Stimulated activated CD4-positive, alpha-beta T cell treated with anti-CD3 and anti-CD28 coated beads, TNF-alpha, amount 100 ng/mL, for 1 hour (primary cell): ENCODE results near the gene CTIF.

Experiments used
- DNase-seq, 3 donors: peaks; one replicate each; pipeline ENCODE4 v3.0.0-alpha.2; 2020; ENCODE audit warnings: low read depth in 3 of 3, low spot score in 1 of 3

Gene CTIF

DNA sequence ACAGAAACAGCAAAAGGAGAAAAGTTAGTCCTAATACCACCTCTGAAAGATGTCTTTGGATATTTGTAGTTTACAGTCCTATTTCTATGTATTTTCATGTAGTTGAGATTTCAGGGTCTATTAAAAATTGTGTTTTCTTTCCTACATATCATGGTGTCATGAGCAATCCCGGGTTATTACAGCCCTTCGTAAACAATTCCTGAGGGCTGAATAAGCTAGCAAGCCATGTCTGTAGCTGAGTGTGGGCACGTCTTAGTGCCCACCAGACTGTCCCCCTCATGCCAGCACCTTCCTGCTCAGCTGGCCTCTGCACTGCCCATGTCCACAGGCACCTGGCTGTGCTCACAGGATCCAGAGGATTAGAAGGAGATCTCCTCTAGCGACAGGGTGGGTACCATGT is 60.6 kb downstream of the CTIF start:
- DNase-seq = no peak

- DNase-seq = no peak
These were observed 61.2 kb downstream of the CTIF start for GRCh38 chr18:48600046-48600445.

- no peak for DNase-seq
These were observed 61.7 kb downstream of the CTIF start for GRCh38 chr18:48600456-48601090.

- DNase-seq = no peak
These were observed 62.5 kb downstream of the CTIF start for GRCh38 chr18:48601343-48601742.

GRCh38 chr18:48602759-48603390 is 64.0 kb downstream of the CTIF start:
- DNase-seq = no peak

DNA sequence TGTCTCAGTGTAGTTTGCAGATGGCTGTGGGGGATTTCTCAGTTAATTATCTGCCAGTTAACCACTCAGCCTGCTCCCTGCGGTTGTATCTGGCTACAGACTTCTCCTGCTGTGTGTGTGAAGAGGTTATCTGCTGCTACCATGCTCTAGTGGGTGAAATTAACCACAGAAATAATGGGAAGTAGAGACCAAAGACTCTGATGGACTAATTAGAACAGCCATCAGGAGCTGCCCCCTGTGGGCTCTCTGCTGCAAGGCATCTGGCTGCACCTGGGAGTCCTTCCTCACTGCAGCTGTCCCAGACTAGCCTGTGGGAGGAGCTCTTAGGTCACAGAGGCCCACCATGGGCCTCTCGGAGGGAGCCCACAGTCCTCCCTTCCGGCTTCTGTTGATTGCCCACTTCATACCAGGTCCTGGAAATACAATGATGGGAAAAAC is 66.6 kb downstream of the CTIF start:
- no peak for DNase-seq

GRCh38 chr18:48607056-48607984 is 68.5 kb downstream of the CTIF start:
- DNase-seq = no peak

DNA sequence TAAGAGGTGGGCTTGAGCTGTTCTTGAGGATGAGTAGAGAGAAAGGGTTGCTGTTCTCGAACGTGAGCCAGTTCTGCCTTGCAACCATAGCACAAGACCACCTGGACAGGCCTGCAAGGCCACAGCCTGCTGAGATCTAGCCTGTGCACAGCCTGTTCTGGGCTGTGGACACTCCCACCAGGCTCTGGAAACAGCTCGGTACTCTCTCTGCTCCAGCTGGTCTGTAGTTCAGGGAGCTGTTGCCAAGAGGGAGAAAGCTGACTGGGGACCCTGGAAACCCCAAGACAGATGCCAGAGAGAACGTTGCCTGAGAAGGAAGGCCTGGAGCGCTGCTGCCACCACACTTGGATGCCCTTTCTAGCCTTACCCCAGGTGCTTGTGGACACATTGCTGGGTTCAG is 69.8 kb downstream of the CTIF start:
- no peak for DNase-seq

- no peak for DNase-seq
These were observed 70.3 kb downstream of the CTIF start for GRCh38 chr18:48609114-48609513.

GRCh38 chr18:48609820-48610815 is 71.3 kb downstream of the CTIF start:
- no peak for DNase-seq

DNA sequence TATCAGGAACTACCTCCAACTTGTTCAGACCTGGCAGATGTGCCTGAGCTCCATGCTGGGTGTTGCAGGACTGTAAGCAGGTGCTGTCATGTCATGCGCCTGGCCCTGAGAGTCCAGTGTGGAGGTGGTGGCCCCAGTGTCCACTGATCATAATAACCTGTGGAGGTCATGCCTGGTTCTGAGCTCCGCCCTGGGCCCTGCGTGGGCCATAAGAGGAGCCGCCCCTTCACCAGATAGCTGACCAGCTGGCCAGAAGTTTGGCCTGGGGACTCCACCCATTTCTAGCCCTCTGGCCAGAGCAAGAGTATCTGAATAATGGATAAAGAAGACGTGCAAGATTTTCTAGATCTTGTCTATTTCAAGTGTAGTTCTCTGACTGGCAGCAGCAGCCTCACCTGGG is 72.4 kb downstream of the CTIF start:
- DNase-seq = no peak

DNA sequence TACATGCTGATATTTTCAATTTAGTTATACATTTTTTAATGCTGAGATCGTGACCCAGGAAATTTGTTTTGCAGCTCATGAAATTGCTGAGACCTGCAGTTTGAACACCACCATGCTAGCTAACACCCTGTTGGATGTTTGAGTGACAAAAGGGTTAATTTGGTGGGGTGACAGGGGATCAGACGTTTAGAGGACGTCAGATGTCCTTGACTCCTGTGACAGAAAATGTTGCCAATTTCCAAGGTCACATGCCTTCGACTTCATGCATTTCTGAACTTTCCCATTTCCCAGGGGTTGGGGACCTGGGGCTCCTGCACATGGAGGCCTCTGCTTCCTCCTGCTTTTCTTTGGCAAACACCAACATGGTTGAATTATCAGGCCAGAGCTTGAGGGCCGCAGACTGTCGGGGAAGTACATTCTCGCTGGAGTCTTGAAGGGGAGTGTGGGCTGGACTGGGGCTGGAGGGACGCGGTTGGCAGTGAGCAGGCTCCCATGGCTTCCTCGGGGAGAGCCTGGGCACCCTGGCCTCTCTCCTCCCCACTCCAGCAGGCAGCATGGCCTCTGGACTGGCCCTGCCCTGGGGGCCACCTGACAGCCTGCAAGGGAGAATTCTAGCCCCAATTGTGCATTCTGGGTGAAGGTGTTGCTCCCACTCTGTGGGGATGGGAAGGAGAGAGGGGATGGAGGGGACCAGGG is 73.1 kb downstream of the CTIF start:
- no peak for DNase-seq

- no peak for DNase-seq
These were observed 73.7 kb downstream of the CTIF start for GRCh38 chr18:48612511-48612910.

DNA sequence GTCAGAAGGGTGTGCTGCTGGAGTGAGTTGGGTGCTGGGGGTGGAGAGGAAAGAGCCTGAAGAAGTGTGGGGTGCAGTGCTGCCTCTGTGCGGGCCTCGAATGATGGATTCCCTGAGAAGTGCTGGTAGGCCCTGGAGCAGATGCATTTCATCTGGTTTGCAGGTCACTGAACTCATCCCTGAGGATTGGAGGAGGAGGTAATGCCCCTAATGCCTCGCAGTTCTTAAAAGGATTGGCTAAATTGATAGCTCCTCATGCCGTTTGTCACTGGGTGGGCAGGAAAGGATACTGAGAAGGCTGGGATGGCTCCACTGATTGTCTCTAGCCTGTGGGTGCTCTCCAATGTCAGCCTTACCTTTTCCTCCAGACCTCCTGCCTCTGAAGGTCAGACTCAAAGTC is 74.1 kb downstream of the CTIF start:
- no peak for DNase-seq

DNA sequence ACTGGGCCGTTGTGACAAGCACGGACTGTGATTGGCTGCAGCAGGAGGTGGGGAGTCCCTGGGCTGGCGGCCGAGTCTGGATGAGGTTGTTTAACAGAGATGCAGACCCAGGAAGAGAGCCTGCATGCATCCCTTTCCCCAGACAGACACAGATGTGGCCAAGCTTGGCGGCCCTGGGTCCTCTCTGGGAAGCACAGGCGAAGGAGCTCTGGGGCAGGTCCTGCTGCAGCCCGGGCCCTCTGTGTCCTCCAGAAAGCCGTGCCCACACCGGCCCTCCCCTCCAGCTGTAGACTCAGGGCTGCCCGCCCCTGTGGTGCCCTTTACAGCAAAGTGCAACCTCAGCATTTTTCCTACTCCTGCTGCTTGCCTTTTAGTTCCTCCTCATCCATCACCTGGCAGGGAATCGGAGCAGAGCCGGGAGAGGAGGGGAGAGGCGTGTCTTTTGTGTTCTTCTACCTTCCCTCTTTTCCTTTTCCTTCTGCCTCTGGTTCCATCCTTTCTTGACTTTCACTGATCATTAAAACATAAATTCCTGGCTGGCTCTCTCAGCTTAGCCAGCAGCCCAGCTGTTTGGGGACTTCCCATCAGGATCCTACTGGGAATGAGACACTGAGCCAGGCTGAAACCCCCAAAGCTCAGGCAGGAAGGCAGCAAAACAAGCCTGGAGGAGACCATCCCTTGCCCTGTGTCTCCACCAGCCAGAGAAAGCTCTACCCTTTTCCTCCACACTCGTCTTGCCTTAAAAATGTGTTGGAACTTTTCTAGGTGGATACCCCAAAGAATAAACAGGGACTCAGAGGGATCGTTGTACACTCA is 75.0 kb downstream of the CTIF start:
- no peak for DNase-seq

DNA sequence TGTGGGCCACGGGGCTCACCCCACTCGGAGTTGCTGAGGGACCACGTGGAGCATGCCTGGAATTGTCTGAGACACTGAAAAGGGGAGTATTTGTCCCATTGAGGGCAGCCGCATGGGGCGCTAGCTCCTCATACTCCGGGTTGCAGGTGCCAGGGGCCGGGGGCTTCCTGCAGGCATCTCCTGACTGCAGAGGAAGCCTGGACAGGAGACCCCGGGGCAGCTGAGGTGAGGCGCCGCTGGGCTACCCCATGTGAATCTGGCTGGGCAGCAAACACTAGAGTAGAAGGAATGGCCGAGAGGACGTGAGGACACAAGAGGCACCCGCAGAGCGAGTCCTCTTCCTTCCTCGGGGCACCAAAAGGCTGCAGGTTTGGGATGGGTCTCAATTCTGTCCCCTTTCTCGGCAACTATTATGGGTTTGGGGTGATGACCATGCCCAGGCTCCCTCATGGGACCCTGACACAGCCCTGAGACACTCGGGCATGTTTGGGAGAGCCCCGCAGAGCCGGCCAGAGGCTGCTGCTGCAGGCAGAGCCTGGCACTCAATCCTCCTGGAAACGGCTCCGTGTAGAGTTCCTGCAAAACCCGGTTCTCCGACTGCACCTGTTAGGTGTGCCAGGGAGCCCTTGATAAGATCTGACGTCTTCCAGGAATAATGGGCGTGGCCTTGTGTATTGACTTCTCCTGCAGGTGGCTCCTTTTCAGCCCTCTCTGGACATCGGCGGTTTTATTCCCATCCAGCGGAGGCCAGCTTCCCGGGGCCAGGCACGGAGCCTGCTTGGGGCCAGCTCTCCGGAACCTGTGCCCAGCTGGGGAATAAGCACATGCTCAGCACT is 77.0 kb downstream of the CTIF start:
- DNase-seq = no peak

DNA sequence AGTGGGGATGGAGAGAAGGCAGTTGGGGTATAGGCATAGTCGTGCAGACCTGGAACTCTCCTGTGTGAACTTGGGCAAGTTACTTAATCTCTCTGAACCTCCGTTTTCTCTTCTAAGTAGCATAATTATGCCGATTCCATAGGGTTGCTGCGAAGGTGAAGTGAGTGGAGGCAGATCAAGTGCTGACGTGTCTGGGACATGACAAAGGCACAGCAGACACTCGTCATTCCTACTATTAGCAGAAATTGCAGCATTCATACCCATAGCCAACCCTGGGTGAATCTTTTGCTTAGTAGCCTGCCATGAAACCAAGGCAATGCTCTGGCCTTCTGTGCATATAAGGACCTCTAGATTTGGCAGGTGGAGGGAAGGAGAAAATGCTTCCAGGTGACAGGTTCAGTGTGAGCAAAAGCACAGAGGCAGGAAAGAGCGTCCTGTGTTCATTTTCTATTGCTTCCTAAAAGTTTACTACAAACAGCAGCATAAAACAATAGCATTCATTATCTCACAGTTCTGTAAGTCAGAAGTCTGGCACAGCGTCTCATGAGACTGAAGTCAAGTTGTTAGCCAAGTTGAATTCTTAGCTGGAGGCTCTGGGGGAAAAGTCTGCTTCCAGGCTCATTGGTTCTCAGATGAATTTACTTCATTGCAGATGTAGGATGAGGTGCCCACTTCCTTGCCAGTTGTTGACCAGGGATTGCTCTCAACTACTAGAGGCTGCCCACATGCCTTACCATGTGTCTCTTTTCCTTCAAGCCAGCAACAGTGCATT is 77.8 kb downstream of the CTIF start:
- DNase-seq = no peak
